Measurements from ENCODE around the gene PLOD1.
"Not testable (repeated sequence)": the region's sequence is repeated elsewhere in the genome, so short reads cannot be mapped to it uniquely, and the experiment has no call there.

PLOD1 gene

DNA sequence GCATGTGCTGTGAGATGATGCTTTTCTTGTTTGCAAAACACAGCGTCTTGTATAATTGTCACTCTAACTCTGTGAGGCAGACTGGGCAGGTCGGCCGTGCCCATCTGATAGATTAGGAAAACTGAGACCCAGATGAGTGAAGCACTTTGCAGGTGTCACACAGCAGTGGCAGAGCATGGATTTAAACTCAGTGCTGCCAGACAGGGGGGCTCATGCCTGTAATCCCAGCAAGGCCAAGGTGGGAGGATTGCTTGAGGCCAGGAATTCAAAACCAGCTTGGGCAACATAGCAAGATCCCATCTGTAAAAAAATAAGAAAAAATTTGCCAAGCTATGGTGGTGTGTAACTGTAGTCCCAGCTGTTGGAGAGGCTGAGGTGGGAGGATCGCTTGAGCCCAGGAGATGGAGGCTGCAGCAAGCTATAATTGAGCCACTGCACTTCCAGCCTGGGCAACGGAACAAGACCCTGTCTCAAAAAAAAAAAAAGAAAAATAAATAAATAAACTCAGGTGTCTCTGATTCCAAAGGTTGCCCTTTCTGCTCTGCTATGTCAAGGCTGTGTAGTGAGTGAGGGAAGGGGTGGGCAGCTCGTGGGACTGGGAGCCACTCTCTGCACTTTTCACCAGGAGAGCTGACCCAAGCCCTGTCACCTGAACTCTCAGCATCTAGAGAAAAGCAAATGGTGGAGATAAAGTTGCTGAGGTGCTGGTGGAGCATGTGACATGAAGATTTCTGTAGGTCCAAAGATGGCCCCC lies 42.9 kb upstream of the PLOD1 start:
- FAIRE-seq: no peak
- no peak for TF ChIP-seq CTCF (IDR thresholded peaks at IDR 0.05; ENCODE audit: insufficient read depth, missing control alignments)
- DNase-seq (ENCODE audit: insufficient read length, low spot score): no peak

GRCh38 chr1:11893907-11894251 lies 40.6 kb upstream of the PLOD1 start:
- FAIRE-seq: no peak
- TF ChIP-seq CTCF (IDR thresholded peaks at IDR 0.05; ENCODE audit: insufficient read depth, missing control alignments): peak; percentile 93
- peak; percentile 54 for DNase-seq (ENCODE audit: insufficient read length, low spot score)

DNA sequence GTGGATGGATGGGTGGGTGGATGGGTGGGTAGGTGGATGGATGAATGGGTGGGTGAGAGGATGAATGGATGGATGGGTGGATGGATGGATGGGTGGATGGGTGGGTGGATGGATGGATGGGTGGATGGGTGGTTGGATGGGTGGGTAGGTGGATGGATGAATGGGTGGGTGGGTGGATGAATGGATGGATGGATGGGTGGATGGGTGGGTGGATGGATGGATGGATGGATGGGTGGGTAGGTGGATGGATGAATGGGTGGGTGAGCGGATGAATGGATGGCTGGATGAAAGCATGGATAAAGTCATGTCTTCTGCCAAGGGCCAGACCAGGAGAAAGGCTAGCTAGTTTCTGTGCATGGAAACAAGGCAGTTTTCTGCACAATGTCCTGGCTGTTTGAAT lies 40.0 kb upstream of the PLOD1 start:
- not testable (repeated sequence) for DNase-seq (ENCODE audit: insufficient read length, low spot score); FAIRE-seq

DNA sequence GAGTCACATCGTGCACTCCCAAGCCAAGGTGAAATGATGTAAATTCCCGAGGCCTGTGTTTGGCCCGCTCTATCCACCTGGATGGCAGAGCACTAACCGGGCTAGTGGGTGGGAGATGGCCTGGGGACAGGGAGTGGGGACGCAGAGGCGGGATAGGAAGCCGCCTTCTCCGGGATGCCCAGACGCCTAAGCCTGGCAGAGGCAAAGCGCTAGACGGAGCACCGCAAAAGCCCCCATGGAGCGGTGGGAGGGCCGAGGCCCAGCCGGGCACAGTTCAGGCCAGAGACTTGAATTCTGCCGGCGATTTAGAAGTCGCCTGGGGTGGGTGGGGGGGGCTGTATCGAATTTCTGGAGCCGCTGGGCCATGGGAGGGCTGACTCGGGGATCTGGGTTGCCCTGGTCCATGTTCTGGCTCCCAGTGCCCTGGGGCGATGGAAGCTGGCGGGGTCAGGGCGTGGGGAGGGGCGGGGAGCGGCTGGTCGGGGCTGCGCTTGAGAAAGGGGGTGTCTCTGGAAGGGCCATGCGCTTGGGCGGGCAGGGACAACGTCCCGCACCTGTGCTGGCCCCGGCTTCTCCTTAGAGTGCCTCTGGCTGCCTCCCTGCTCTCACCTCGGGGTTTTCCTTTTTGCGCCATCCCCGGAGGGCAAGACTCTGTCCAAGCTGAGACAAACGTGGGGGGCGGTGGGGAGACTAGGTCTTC lies 36.3 kb upstream of the PLOD1 start:
- TF ChIP-seq CTCF (IDR thresholded peaks at IDR 0.05; ENCODE audit: insufficient read depth, missing control alignments): no peak
- FAIRE-seq (no peak), DNase-seq (ENCODE audit: insufficient read length, low spot score) (no peak)

GRCh38 chr1:11898831-11899467 lies 35.6 kb upstream of the PLOD1 start:
- FAIRE-seq: no peak
- no peak for TF ChIP-seq CTCF (IDR thresholded peaks at IDR 0.05; ENCODE audit: insufficient read depth, missing control alignments)
- DNase-seq (ENCODE audit: insufficient read length, low spot score): no peak

- not testable (repeated sequence) for DNase-seq (ENCODE audit: insufficient read length, low spot score); FAIRE-seq
Measured at GRCh38 chr1:11901446-11901845, 33.1 kb upstream of the PLOD1 start.

- FAIRE-seq (no peak), DNase-seq (ENCODE audit: insufficient read length, low spot score) (no peak)
- no peak for TF ChIP-seq CTCF (IDR thresholded peaks at IDR 0.05; ENCODE audit: insufficient read depth, missing control alignments)
Measured at GRCh38 chr1:11903210-11903609, 31.3 kb upstream of the PLOD1 start.

GRCh38 chr1:11904156-11904555 lies 30.4 kb upstream of the PLOD1 start:
- FAIRE-seq; DNase-seq (ENCODE audit: insufficient read length, low spot score): not testable (repeated sequence)
